ENCODE measurements around the gene CAMSAP3.

DNA sequence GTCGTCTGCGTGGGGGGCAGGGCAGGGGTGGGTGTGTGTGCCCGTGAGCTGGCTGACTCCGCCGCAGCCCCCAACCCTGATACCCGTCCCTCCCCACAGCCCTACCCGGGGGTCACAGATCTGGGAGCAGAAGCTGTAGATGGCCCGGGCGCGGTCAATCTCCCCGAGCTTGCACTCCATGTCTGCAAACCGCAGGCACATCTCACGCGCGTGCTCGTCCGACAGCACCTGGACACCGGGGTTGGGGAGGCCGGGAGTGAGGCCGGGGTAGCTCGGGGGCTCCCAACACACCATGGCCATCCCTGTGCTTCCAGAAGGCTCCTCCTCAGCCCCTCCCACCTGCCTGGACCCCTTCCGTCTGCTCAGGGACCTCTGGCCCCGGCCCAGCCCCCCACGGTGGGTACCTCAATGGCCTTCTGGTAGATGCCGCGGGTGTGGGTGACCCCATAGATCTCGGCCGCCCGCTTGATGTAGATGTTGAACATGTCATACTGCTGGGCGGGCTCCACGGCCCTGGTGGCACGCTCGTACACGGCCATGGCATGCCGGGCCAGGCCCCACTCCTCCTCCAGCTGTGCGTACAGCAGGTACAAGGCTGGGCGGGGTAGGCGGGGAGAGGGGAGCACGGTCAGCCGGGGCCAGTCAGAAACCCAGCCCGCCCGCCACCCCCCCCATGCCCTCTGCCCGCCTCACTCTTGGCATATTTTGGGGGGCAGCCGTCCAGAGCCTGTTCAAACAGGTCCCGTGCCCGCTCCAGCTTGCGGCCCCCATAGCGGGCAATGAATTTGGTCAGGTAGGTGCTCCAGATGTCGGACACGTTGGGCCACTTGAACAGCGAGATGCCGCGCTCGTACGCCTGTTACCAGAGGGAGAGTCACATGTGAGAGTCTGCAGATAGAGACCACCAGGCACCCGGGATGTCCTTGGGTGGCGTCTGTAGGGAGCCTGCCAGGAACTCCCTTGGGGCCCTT lies 25.1 kb downstream of the CAMSAP3 start:
- TF ChIP-seq, protein P1, sequence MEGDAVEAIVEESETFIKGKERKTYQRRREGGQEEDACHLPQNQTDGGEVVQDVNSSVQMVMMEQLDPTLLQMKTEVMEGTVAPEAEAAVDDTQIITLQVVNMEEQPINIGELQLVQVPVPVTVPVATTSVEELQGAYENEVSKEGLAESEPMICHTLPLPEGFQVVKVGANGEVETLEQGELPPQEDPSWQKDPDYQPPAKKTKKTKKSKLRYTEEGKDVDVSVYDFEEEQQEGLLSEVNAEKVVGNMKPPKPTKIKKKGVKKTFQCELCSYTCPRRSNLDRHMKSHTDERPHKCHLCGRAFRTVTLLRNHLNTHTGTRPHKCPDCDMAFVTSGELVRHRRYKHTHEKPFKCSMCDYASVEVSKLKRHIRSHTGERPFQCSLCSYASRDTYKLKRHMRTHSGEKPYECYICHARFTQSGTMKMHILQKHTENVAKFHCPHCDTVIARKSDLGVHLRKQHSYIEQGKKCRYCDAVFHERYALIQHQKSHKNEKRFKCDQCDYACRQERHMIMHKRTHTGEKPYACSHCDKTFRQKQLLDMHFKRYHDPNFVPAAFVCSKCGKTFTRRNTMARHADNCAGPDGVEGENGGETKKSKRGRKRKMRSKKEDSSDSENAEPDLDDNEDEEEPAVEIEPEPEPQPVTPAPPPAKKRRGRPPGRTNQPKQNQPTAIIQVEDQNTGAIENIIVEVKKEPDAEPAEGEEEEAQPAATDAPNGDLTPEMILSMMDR (IDR thresholded peaks at IDR 0.05; ENCODE audit: low read length), result no peak
- TF ChIP-seq EZH2 (optimal IDR thresholded peaks at IDR 0.05; ENCODE audit: low read depth, low read length), result no peak

Data from MM.1S (cell line).